ENCODE data around the gene CES4A. TPM values are rescaled to one million over a fixed set of nuclear protein-coding genes. Genes with fewer than 3 reads are reported as not detected.

Gene CES4A
- polyA plus RNA-seq, 1 experiment = 2.8 TPM

DNA sequence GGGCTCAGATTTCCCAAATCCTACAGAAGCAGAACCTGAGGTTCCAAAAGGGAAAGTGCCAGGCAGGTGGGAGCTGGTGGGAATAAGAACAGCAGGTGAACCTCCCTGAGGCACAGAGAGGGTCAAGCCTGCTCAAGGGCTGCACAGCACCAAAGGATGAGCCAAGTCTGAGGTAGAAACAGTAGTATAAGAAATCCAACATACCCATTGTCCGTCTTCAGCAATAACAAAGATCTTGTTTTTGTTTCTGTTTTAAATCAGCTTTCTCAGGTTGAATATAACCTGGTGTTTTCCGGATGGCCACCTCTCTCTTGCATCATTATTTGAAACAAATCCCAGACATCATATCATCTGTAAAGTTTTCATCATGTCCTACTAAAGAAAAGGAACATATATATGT is 38.0 kb upstream of the CES4A start:
- TF ChIP-seq, protein P1, sequence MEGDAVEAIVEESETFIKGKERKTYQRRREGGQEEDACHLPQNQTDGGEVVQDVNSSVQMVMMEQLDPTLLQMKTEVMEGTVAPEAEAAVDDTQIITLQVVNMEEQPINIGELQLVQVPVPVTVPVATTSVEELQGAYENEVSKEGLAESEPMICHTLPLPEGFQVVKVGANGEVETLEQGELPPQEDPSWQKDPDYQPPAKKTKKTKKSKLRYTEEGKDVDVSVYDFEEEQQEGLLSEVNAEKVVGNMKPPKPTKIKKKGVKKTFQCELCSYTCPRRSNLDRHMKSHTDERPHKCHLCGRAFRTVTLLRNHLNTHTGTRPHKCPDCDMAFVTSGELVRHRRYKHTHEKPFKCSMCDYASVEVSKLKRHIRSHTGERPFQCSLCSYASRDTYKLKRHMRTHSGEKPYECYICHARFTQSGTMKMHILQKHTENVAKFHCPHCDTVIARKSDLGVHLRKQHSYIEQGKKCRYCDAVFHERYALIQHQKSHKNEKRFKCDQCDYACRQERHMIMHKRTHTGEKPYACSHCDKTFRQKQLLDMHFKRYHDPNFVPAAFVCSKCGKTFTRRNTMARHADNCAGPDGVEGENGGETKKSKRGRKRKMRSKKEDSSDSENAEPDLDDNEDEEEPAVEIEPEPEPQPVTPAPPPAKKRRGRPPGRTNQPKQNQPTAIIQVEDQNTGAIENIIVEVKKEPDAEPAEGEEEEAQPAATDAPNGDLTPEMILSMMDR (IDR thresholded peaks at IDR 0.05; ENCODE audit: low read depth, low read length) = no peak
- Histone ChIP-seq H3K4me3 (ENCODE audit: low read depth, low read length) (no peak overlapping the region), H3K27ac (ENCODE audit: low read depth, low read length) (no peak overlapping the region), H3K27me3 (ENCODE audit: control insufficient read depth, insufficient read depth, low read length) (peaks cover 17% of the 10 kb centered on the region), H3K9me3 (ENCODE audit: control insufficient read depth, insufficient read depth, low read length) (peaks cover 5% of the 10 kb centered on the region; the same call in 1 of the 2 replicates)
- ChIA-PET CTCF (interaction anchor here (1.1 kb wide), 1 partner anchor 205 kb away, joined by 4 read pairs; no protein-coding TSS in a partner anchor), POLR2A (no interaction called here)
- no peak for DNase-seq (ENCODE audit: low read depth, low spot score)

DNA sequence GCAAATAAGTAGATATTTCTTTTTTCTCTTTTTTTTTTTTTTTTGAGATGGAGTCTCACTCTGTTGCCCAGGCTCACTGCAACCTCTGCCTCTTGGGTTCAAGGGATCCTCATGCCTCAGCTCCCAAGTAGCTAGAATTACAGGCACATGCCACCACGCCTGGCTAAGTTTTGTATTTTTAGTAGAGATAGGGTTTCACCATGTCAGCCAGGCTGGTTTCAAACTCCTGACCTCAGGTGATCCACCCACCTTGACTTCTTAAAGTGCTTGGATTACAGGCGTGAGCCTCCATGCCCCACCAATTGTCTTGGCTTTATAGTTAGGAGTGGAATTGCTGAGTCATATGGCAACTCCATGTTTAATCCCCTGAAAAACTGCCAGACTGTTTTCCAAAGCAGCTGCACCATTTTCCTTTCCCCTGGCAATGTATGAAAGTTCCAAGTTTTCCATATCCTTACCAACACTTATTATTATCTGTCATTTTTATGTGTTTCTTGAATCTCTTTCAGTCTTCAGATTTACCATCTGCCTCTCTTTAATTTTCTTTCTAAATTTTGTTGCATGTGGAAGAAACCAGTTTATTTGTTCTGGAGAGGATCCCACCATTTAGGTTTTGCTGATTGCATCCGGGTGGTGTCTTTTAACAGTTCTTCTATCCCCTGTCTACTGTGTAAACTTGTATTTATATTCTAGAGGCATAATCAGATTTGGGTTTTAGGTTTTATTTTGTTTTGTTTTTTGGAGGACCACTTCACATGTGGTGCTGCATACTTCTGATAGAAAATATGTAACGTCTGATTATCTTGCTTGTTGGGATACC is 37.2 kb upstream of the CES4A start:
- peaks cover 20% of the 10 kb centered on the region for H3K27me3 ChIP-seq (ENCODE audit: control insufficient read depth, insufficient read depth, low read length)

GRCh38 chr16:66952430-66953110 is 35.8 kb upstream of the CES4A start:
- H3K27ac ChIP-seq (ENCODE audit: low read depth, low read length) = no peak overlapping the region
- no peak overlapping the region for H3K4me3 ChIP-seq (ENCODE audit: low read depth, low read length)
- POLR2A ChIA-PET = no interaction called here
- TF ChIP-seq, protein P1 (IDR thresholded peaks at IDR 0.05; ENCODE audit: low read depth, low read length) = no peak
- DNase-seq (ENCODE audit: low read depth, low spot score) = no peak
- H3K9me3 ChIP-seq (ENCODE audit: control insufficient read depth, insufficient read depth, low read length) = peaks cover 5% of the 10 kb centered on the region; the same call in 1 of the 2 replicates
- CTCF ChIA-PET = interaction anchor here (0.6 to 2.6 kb wide), 9 partner anchors 9 to 233 kb away, joined by 3 to 18 read pairs (median 3); partner anchors contain the start of gene CES3
- peaks cover 22% of the 10 kb centered on the region for H3K27me3 ChIP-seq (ENCODE audit: control insufficient read depth, insufficient read depth, low read length)

More for the DNA sequence above, 37.2 kb upstream of the CES4A start:
- Histone ChIP-seq H3K4me3 (ENCODE audit: low read depth, low read length) (no peak overlapping the region), H3K27ac (ENCODE audit: low read depth, low read length) (no peak overlapping the region), H3K9me3 (ENCODE audit: control insufficient read depth, insufficient read depth, low read length) (peaks cover 5% of the 10 kb centered on the region; the same call in 1 of the 2 replicates)
- DNase-seq (ENCODE audit: low read depth, low spot score) = no peak
- ChIA-PET POLR2A (no interaction called here), CTCF (interaction anchor here (0.5 to 2.0 kb wide), 4 partner anchors 155 to 204 kb away, joined by 3 to 11 read pairs (median 4); no protein-coding TSS in a partner anchor)
- TF ChIP-seq, protein P1 (IDR thresholded peaks at IDR 0.05; ENCODE audit: low read depth, low read length) = no peak

GRCh38 chr16:66953462-66954096 is 34.8 kb upstream of the CES4A start:
- peaks cover 5% of the 10 kb centered on the region; the same call in 1 of the 2 replicates for H3K9me3 ChIP-seq (ENCODE audit: control insufficient read depth, insufficient read depth, low read length)
- H3K4me3 ChIP-seq (ENCODE audit: low read depth, low read length) = no peak overlapping the region
- ChIA-PET POLR2A (interaction anchor here (1.0 kb wide), 1 partner anchor 202 kb away, joined by 4 read pairs; no protein-coding TSS in a partner anchor), CTCF (interaction anchor here (0.6 to 2.6 kb wide), 24 partner anchors 8 to 307 kb away, joined by 3 to 29 read pairs (median 6); partner anchors contain the start of genes CES3, CES4A, EXOC3L1 and FBXL8)
- peaks cover 25% of the 10 kb centered on the region for H3K27me3 ChIP-seq (ENCODE audit: control insufficient read depth, insufficient read depth, low read length)
- no peak overlapping the region for H3K27ac ChIP-seq (ENCODE audit: low read depth, low read length)
- DNase-seq (ENCODE audit: low read depth, low spot score) = no peak
- TF ChIP-seq, protein P1 (IDR thresholded peaks at IDR 0.05; ENCODE audit: low read depth, low read length) = no peak

Measured in AG04450 (cell line).